Lower lobe of right lung (tissue), 2 donors: ENCODE data around the gene FKBP3. TPM values are rescaled to one million over a fixed set of nuclear protein-coding genes. Genes with fewer than 3 reads are reported as not detected.
"Not testable (repeated sequence)": the region's sequence is repeated elsewhere in the genome, so short reads cannot be mapped to it uniquely, and the experiment has no call there.

Experiments used
- ATAC-seq, 2 donors: fragments of 200-7000 bp; cut with Tn5 transposase; one replicate each; pipeline ENCODE4 v1.9.1; 2020 to 2022; ENCODE audit warnings: mild to moderate bottlenecking in 2 of 2, moderate library complexity in 2 of 2
- DNase-seq: peaks from one replicate; pipeline ENCODE4 v3.0.0-alpha.2; 2020
- H3K27ac ChIP-seq: fragments of 200-600 bp; one replicate; pipeline ENCODE4 v1.8.0; 2022
- H3K27me3 ChIP-seq: fragments of 200-600 bp; one replicate; pipeline ENCODE4 v1.8.0; 2022; ENCODE audit warnings: low read depth
- H3K36me3 ChIP-seq: fragments of 200-600 bp; one replicate; pipeline ENCODE4 v1.8.0; 2022; ENCODE audit warnings: mild to moderate bottlenecking
- H3K4me1 ChIP-seq: fragments of 200-600 bp; one replicate; pipeline ENCODE4 v1.8.0; 2022
- H3K4me3 ChIP-seq: fragments of 200-600 bp; one replicate; pipeline ENCODE4 v1.8.0; 2022; ENCODE audit warnings: mild to moderate bottlenecking
- H3K9me3 ChIP-seq: fragments of 200-600 bp; one replicate; pipeline ENCODE4 v1.8.0; 2022
- CTCF ChIP-seq: fragments of 200-600 bp; IDR thresholded peaks from one replicate; pipeline ENCODE4 v1.8.0; 2022; ENCODE audit warnings: antibody characterized with exemption, mild to moderate bottlenecking
- intact Hi-C: fragments of 100-400 bp; cut with DNase I; formaldehyde crosslinking; loops from one replicate; pipeline ENCODE4 v1.11.0; 2022
- total RNA-seq: library from RNA; stranded (reverse); fragmentation: NEBNext Ultra II Directional; extraction: Animal tissue kit (Norgen Biotek cat#: 25700); gene quantifications from one replicate; pipeline ENCODE4 v1.2.1, GENCODE V29; 2021
- donor health status: DM: no; HTN: yes; CAD: no; lungs with severe emphysema.

FKBP3 gene
- total RNA-seq, 1 donor from 2014 or later = 34.4 TPM

GRCh38 chr14:45156067-45156466 is 21.8 kb upstream of the FKBP3 start:
- Histone ChIP-seq H3K4me1 (no peaks in the 10 kb centered on the region), H3K4me3 (no peak overlapping the region), H3K27ac (no peak overlapping the region), H3K9me3 (no peaks in the 10 kb centered on the region), H3K36me3 (no peaks in the 10 kb centered on the region), H3K27me3 (no peaks in the 10 kb centered on the region)
- ATAC-seq (no peak), DNase-seq (no peak)
- TF ChIP-seq CTCF = no peak
- intact Hi-C loops = no loop called here

GRCh38 chr14:45150386-45150890 is 16.2 kb upstream of the FKBP3 start:
- intact Hi-C loops = no loop called here
- Histone ChIP-seq H3K27ac (no peak overlapping the region), H3K36me3 (no peaks in the 10 kb centered on the region), H3K4me1 (no peaks in the 10 kb centered on the region), H3K4me3 (no peak overlapping the region), H3K9me3 (no peaks in the 10 kb centered on the region), H3K27me3 (no peaks in the 10 kb centered on the region)
- ATAC-seq = no peak
- DNase-seq = no peak
- TF ChIP-seq CTCF = no peak

GRCh38 chr14:45149602-45150001 is 15.3 kb upstream of the FKBP3 start:
- no peaks in the 10 kb centered on the region for H3K36me3 ChIP-seq
- ATAC-seq (no peak), DNase-seq (no peak)
- intact Hi-C loops = no loop called here
- no peak overlapping the region for H3K4me3 ChIP-seq
- H3K27me3 ChIP-seq = no peaks in the 10 kb centered on the region
- no peak overlapping the region for H3K27ac ChIP-seq
- TF ChIP-seq CTCF = no peak
- no peaks in the 10 kb centered on the region for H3K4me1 ChIP-seq
- no peaks in the 10 kb centered on the region for H3K9me3 ChIP-seq

GRCh38 chr14:45145214-45145613 is 10.9 kb upstream of the FKBP3 start:
- ATAC-seq (no peak), DNase-seq (no peak)
- Histone ChIP-seq H3K36me3 (no peaks in the 10 kb centered on the region), H3K27me3 (no peaks in the 10 kb centered on the region), H3K4me3 (no peak overlapping the region), H3K9me3 (no peaks in the 10 kb centered on the region), H3K4me1 (no peaks in the 10 kb centered on the region), H3K27ac (no peak overlapping the region)
- no peak for TF ChIP-seq CTCF
- intact Hi-C loops = no loop called here

GRCh38 chr14:45144658-45145057 is 10.4 kb upstream of the FKBP3 start:
- DNase-seq = no peak
- no peak for ATAC-seq
- no peak overlapping the region for H3K27ac ChIP-seq
- H3K9me3 ChIP-seq = no peaks in the 10 kb centered on the region
- H3K4me3 ChIP-seq = no peak overlapping the region
- H3K27me3 ChIP-seq = no peaks in the 10 kb centered on the region
- TF ChIP-seq CTCF = no peak
- no peaks in the 10 kb centered on the region for H3K36me3 ChIP-seq
- intact Hi-C loops = no loop called here
- no peaks in the 10 kb centered on the region for H3K4me1 ChIP-seq

- H3K4me1 ChIP-seq, DNase-seq, H3K27me3 ChIP-seq, H3K9me3 ChIP-seq, ATAC-seq, H3K27ac ChIP-seq, H3K36me3 ChIP-seq, H3K4me3 ChIP-seq, intact Hi-C loops: not testable (repeated sequence)
Observed at GRCh38 chr14:45142083-45142482, 7.8 kb upstream of the FKBP3 start.
